GM12872 (cell line): ENCODE data around the gene JADE2.

Source experiments
- CTCF ChIP-seq: IDR thresholded peaks from 3 replicates; pipeline ENCODE4 v1.5.1; 2011; ENCODE audit warnings: low read depth, mild to moderate bottlenecking, low read length, moderate library complexity; ENCODE audit not compliant: insufficient read depth

The JADE2 gene

GRCh38 chr5:134586866-134587524 is 61.5 kb downstream of the JADE2 start:
- TF ChIP-seq CTCF = peak; percentile 93

GRCh38 chr5:134590992-134591659 is 65.7 kb downstream of the JADE2 start:
- TF ChIP-seq CTCF = no peak

- TF ChIP-seq CTCF = no peak
These were observed 66.8 kb downstream of the JADE2 start for GRCh38 chr5:134592141-134592746.

GRCh38 chr5:134594336-134594735 is 68.9 kb downstream of the JADE2 start:
- no peak for TF ChIP-seq CTCF

GRCh38 chr5:134594797-134595457 is 69.5 kb downstream of the JADE2 start:
- no peak for TF ChIP-seq CTCF

GRCh38 chr5:134595458-134595838 is 70.0 kb downstream of the JADE2 start:
- TF ChIP-seq CTCF = no peak

- no peak for TF ChIP-seq CTCF
These were observed 75.1 kb downstream of the JADE2 start for GRCh38 chr5:134600600-134600999.
